Measurements from ENCODE around the gene SART1.
A peak's percentile ranks its signal among the peaks of the same experiment; 100 is the strongest.

SART1 gene, protein sequence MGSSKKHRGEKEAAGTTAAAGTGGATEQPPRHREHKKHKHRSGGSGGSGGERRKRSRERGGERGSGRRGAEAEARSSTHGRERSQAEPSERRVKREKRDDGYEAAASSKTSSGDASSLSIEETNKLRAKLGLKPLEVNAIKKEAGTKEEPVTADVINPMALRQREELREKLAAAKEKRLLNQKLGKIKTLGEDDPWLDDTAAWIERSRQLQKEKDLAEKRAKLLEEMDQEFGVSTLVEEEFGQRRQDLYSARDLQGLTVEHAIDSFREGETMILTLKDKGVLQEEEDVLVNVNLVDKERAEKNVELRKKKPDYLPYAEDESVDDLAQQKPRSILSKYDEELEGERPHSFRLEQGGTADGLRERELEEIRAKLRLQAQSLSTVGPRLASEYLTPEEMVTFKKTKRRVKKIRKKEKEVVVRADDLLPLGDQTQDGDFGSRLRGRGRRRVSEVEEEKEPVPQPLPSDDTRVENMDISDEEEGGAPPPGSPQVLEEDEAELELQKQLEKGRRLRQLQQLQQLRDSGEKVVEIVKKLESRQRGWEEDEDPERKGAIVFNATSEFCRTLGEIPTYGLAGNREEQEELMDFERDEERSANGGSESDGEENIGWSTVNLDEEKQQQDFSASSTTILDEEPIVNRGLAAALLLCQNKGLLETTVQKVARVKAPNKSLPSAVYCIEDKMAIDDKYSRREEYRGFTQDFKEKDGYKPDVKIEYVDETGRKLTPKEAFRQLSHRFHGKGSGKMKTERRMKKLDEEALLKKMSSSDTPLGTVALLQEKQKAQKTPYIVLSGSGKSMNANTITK

GRCh38 chr11:65961267-65962140 lies at the start of gene SART1:
TSS of gene SART1 (plus strand) at chr11:65961734. CDS start at chr11:65961781, 47 bp downstream.
- DNase-seq, result peak; percentile 95

DNA sequence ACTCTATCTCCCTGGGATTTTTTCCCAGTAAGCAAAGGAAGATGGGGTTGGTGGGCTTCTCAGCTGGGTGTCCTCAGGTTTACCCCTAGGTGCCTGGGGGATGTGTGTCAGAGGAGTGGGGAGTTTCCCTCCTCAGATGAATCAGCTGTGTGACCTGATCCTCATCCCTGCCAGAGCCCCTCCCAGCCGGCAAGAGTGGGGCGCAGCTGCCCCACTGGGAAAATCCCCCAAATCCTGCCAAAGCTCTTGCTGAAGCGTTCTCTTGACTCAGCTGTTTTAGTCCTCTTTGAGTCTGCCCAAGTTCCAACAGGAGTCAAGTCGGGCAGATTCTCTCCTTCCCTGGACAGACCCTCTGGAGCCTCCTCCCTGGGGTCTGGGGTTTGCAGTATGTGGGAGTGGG lies 48.7 kb upstream of the SART1 start:
- no peak for DNase-seq

DNA sequence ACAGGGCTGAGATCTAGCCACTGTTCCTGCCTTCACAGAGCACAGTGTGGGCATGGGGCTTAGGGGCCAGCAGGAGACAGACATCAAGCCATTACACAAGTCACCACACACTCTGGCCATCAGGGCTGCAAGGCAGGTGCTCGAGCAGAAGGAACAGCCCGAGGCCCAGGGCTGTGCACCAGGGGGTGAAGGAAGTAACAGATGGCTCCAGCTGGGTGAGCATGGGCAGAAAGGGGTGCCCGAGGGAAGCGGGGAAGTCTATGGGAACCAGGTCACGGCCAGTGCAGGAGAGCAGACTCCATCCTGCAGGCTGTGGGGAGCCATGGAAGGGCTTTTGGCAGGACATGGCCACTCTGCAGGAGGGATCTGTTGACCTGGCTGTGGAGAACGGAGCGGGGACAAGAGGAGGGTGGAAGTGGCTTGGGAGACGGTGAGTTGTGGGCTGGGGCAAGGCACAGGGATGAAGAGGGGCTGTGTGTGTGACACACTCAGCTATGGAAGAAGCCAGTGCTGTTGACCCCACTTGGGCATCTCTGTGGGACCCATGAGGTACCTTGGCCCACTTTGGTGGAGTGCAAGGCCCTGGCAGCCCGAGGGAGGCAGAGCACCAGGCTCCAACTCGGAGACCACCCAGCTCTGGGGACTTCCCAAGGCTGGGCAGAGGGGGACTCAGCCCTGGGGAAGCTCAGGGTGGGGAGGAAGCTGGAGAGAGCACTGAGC lies 46.3 kb upstream of the SART1 start:
- DNase-seq, result no peak

- DNase-seq, result peak; percentile 26
Measured at GRCh38 chr11:65915821-65916251, 45.7 kb upstream of the SART1 start.

DNA sequence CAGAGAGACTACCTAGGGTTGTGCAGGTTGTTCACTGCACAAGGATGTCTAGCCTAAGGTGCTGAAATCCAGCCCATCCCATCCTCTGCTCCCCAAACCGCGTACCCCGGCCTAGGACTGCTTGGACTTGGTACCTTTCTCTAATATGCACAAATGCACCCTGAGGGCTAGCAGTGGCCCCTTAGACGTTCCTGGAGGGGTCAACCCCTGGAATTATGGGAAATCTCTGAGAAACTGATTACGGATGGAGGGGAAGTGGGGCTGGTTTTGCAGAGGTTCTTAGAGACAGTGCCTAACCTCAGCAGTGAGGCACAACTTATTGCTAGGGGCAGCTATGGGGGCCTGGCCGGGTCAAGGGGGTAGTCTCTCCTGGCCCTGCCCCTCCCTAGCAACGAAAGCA lies 45.1 kb upstream of the SART1 start:
- DNase-seq, result no peak

DNA sequence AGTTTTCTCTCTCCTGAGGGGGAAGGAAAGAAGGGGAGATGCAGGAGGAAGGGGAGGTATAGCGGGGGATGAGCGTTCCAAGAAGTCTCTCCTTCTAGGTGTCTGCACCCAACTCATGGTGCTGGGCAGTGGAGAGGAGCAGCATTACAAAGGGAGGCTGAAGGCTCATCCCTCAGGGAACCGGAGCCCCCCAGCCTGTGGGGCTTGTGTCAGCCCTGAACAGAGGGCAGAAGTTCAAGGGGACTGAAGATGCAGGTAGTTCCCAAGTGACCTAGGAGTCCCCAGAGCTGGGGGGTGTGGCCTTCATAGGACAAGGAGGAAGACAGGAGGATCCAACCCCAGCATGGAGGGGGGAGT lies 44.5 kb upstream of the SART1 start:
- DNase-seq, result no peak

DNA sequence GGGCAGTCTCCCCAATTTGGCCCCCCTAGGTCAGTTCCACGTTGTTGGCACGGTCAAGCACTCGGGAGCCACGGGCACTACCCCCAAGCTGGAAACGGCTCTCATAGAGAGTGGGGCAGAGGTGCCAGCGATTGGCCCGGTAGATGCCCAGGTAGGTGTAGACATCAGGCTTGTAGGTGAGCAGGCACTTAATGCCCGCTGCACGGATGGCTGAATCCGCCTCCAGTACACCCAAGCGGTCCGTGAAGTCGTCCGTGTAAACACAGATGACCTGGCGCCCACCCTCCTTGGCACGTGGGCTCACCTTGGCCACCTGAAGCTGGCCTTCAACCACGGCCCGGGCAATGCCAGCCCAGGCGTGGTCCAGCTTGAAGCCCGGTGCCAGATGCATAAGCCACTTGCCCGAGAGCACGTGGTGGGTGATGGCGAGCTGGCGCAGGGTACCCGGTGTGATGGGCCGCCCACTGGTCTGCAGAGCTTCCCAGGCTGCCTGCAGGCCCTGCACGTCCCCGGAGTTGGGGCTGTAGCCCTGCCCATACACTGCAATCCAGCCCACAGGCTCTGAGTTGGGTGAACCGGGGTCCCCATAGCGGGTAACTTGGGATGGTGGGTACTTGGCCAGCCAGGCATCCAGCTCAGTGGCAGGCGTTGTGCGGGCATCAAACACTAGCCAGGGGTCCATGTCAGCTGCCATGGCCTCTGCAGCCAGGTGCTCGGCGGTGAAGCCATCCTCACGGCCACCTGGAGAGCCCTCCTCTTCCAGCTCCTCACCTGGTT lies 43.9 kb upstream of the SART1 start:
- no peak for DNase-seq

- no peak for DNase-seq
Measured at GRCh38 chr11:65918211-65919140, 43.1 kb upstream of the SART1 start, which contains the start of gene C11orf68. TSS of gene C11orf68 (minus strand) at chr11:65919062. CDS start at chr11:65919031, 31 bp downstream.

GRCh38 chr11:65919141-65919572 lies 42.4 kb upstream of the SART1 start, which contains the start of gene DRAP1:
TSS of gene DRAP1 (plus strand) at chr11:65919426. CDS start at chr11:65919502, 76 bp downstream.
- peak; percentile 99 for DNase-seq

DNA sequence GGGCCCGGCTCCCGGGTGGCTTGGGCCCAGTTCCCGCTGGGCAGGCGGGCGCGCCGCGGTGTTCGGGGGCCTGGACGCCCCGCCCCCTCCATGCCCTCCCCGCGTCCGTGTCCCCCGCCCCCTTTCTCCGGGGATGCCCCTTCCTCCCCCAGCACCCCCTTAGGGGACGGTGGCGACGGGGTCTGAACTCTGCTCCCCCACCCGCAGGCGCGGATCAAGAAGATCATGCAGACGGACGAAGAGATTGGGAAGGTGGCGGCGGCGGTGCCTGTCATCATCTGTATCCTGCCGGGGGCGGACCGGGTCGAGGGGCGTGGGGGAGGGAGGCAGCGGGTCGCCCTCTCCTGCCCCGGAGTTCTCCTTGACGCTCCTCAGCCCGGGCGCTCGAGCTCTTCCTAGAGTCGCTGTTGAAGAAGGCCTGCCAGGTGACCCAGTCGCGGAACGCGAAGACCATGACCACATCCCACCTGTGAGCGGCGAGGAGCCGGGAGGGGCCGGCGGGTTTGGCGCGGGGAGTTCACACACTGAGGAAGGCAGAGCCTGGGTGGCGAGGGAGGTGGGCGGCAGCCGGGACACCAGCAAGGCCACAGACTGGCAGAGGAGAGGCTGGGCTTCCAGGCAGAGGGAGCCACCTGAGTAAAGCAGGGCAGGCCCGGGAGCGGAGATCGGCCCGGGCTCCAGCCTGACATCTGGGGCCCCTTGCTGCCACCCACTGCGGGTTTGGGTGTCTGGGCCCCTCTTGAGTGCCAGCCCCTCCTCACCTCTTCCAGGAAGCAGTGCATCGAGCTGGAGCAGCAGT lies 41.8 kb upstream of the SART1 start:
- peak; percentile 65 for DNase-seq

DNA sequence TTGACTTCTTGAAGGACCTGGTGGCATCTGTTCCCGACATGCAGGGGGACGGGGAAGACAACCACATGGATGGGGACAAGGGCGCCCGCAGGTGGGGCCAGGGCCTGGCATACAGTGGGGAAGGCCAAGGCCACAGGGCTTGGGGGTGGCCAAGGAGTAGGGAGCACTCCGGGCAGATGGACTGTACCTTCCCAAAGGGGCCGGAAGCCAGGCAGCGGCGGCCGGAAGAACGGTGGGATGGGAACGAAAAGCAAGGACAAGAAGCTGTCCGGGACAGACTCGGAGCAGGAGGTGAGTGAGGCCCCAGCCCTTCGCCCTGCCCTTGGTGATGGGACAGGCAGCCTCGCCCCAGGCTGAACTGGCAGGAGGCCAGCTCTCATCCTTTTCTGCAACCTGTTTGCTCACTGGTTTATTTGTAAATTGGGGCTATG lies 41.1 kb upstream of the SART1 start:
- DNase-seq, result no peak

DNA sequence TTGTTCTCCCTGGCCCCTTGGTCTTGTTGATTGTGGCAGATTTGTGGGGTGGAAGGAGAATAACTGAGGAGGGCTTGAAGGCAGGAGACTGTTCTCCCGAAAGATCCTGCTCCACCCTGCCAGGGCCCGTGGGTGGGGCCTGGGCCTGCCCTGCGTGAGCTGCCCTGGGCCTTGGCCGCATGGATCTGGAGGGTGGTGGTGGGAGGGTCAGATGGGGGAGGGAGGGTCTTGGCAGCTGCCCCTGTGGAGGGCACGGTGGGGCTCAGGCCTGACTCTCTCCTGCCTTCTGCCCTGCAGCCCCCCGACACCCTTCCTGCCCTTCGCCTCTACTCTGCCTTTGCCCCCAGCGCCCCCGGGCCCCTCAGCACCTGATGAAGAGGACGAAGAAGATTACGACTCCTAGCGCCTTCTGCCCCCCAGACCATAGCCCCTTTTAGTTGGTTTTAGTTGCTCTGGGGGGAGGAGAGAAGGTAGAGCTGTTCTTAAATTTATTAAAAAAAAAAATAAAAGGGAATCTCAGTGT lies 40.4 kb upstream of the SART1 start:
- no peak for DNase-seq

DNA sequence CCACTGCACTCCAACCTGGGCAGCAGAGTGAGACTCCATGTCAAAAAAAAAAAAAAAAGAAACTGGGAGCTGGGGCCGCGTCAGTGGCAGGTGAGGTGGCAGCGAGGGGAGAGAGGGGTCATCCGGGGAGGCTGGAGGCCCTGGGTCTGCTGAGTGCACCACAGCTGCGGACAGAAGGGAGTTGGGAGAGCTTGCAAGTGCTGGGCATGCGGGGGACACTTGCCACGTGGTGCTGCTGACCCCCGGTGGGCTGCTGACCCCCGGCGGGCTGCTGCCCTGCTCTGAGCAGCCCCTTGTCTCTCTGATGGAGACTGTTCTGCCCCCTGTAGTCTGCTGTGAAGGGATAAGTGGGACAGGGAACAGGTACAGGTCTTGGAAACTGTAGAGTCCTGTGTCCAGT lies 39.7 kb upstream of the SART1 start:
- DNase-seq, result no peak

DNA sequence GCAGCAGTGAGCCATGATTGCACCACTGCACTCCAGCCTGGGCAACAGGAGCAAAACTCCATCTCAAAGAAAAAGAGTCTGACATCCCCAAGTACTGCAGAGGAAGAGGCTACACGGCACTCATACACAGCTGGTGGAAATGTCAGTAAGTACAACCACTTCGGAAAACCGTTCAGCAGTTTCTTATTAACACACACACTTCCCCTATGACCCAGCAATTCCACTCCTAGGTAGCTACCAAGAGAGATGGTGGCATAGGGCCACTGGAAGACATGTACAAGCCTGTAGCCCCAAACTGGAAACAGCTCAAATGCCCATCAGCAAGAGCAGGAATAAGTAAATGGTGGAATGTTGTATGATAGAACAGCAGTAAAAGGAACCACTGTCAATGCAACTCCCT lies 39.0 kb upstream of the SART1 start:
- DNase-seq, result no peak

DNA sequence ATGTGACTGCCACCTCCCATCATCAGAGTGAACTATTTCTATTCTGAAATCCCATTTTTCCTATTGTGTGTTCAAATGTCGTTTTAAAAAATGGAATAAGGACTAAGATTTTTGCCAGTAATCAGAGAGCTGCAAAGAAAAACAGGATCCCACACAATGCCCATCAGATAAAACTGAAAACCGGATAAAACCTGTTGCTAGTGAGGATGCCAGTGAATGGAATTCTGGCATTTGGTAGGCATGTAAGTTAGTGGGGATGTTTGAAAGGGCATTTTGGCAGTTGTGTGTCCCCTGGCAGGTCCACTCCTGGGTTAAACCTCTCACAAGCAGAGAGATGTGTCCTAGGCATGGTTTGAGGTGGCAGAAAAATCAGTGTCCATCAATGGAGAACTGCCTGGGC lies 36.1 kb upstream of the SART1 start:
- DNase-seq, result no peak

DNA sequence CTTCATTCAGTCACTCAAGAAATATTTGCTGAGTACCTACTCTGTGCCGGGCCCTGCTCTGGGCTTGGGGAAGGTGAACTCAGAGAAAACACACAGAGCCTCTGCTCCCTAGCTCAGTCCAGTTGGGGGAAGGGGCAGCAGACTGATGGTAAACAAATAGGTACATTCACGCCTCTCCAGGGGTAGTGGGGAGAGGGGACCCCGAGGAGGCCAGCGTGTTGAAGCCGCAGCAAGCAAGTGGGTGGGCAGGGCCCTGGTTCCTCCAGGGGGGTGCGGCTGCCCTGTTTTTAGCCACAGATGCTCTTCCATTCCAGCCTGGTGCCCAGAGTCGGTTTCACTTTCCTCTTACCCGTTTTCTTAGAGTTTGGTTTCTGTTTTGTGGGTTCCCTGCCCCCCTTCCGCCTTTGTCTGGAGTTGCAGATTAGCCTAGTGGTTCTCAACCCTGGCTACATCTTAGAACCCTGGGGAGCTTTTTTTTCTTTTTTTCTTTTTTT lies 33.6 kb upstream of the SART1 start:
- DNase-seq, result peak; percentile 65

GRCh38 chr11:65928667-65929066 lies 32.9 kb upstream of the SART1 start:
- no peak for DNase-seq

- DNase-seq, result no peak
Measured at GRCh38 chr11:65931773-65932557, 29.6 kb upstream of the SART1 start.

Data from stimulated activated CD4-positive, alpha-beta T cell treated with anti-CD3 and anti-CD28 coated beads, Interleukin-4, amount 100 ng/mL, for 1 hour (primary cell).